HAP-1 (cell line): ENCODE data around the gene CLPSL1.

Experiments
- DNase-seq, 2 experiments: peaks; one replicate each; pipeline ENCODE4 v3.0.0-alpha.2; 2016 to 2020; ENCODE audit warnings: low spot score in 2 of 2
- H3K27me3 ChIP-seq: fragments of 250-450 bp; sonication (Bioruptor Pico); 2 replicates; pipeline ENCODE4 v1.5.1; 2020; ENCODE audit warnings: low read depth, mild to moderate bottlenecking, moderate library complexity
- H3K36me3 ChIP-seq: fragments of 250-450 bp; sonication (Bioruptor Pico); replicated peaks from 2 replicates; pipeline ENCODE4 v1.5.1; 2020; ENCODE audit warnings: mild to moderate bottlenecking
- H3K4me1 ChIP-seq: fragments of 250-450 bp; sonication (Bioruptor Pico); 2 replicates; pipeline ENCODE4 v1.5.1; 2020; ENCODE audit warnings: mild to moderate bottlenecking
- H3K4me3 ChIP-seq: fragments of 250-450 bp; sonication (Bioruptor Pico); 2 replicates; pipeline ENCODE4 v1.5.1; 2020; ENCODE audit warnings: mild to moderate bottlenecking, moderate library complexity
- H3K9me3 ChIP-seq: fragments of 250-450 bp; sonication (Bioruptor Pico); 2 replicates; pipeline ENCODE4 v1.5.1; 2020; ENCODE audit warnings: mild to moderate bottlenecking, moderate library complexity
- in situ Hi-C: fragments of 300-500 bp; cut with MboI; formaldehyde crosslinking; loops from 3 replicates; pipeline ENCODE4 v1.14.3; 2020; ENCODE audit warnings: low sequenced_read_pairs, inconsistent platforms, mixed read lengths

CLPSL1 gene

GRCh38 chr6:35775031-35775430 is 5.8 kb upstream of the CLPSL1 start:
- no peak for DNase-seq
- no peaks in the 10 kb centered on the region for H3K27me3 ChIP-seq
- H3K4me1 ChIP-seq: peaks cover 7% of the 10 kb centered on the region
- H3K9me3 ChIP-seq: no peaks in the 10 kb centered on the region
- no peaks in the 10 kb centered on the region for H3K36me3 ChIP-seq
- H3K4me3 ChIP-seq: no peak overlapping the region
- in situ Hi-C loops: no loop called here

- peak; percentile 38 to 76 for DNase-seq
- in situ Hi-C loops: no loop called here
- peaks cover 7% of the 10 kb centered on the region for H3K4me1 ChIP-seq
- H3K4me3 ChIP-seq: peak within 1 kb of the TSS; percentile 36
- H3K27me3 ChIP-seq: no peaks in the 10 kb centered on the region
- no peaks in the 10 kb centered on the region for H3K36me3 ChIP-seq
- no peaks in the 10 kb centered on the region for H3K9me3 ChIP-seq
These were observed 4.2 kb upstream of the CLPSL1 start, which contains the start of gene CLPSL2 for GRCh38 chr6:35776364-35777215. TSS of gene CLPSL2 (plus strand) at chr6:35776598. CDS start at chr6:35776619, 21 bp downstream.

DNA sequence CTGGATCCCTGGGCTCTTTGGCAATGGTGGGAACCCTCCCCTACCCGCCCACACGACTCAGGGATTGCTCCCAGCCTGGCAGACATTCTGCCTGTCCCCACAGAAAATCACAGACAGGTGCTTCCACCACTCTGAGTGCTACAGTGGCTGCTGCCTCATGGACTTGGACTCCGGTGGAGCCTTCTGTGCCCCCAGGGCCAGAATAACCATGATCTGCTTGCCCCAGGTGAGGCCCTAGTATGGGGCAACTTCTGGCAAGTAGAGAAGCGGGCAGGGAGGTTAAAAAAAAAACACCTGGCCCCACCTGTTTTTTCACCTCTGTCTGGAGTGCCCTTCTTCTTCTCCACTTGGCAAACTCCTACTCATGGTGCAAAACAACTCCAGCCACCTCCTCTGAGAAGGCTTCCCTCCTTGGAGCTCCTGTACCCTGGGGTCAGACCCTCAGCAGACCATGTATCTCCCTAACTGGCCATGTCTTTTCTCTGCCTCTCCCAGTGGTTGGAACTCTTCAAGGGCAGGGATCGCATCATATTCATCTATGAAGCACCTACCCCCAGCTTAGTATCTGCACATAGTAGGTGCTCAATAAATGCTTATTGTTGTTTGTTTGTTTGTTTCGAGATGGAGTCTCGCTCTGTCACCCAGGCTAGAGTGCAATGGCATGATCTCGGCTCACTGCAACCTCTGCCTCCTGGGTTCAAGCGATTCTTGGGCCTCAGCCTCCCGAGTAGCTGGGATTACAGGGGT is 3.3 kb upstream of the CLPSL1 start:
- no peak for DNase-seq
- Histone ChIP-seq H3K4me3 (no peak overlapping the region), H3K9me3 (no peaks in the 10 kb centered on the region)

DNA sequence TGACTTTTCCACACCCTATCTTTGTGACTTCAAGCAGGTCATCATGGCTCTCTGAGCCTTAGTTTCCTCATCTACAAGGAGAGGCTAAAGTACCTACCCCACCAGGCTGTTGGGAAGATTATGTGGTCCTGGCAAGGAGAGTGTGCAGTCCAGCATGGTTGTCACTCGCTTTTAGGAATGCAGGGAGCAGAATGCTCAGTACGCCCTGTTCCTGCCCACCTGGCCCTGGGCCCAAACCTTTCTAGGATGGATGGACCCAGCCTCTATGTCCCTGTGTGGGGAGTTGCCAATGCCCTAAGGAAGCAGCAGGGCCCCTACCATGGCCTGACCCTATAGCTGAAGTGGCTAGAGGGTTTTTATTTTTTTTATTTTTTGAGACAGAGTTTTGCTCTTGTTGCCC is 2.4 kb upstream of the CLPSL1 start:
- Histone ChIP-seq H3K36me3 (no peaks in the 10 kb centered on the region), H3K9me3 (no peaks in the 10 kb centered on the region), H3K4me3 (no peak overlapping the region), H3K27me3 (no peaks in the 10 kb centered on the region), H3K4me1 (peaks cover 11% of the 10 kb centered on the region)
- DNase-seq: no peak
- in situ Hi-C loops: no loop called here

More for the DNA sequence above, 3.3 kb upstream of the CLPSL1 start:
- peaks cover 7% of the 10 kb centered on the region for H3K4me1 ChIP-seq
- H3K36me3 ChIP-seq: no peaks in the 10 kb centered on the region
- in situ Hi-C loops: no loop called here
- H3K27me3 ChIP-seq: no peaks in the 10 kb centered on the region

DNA sequence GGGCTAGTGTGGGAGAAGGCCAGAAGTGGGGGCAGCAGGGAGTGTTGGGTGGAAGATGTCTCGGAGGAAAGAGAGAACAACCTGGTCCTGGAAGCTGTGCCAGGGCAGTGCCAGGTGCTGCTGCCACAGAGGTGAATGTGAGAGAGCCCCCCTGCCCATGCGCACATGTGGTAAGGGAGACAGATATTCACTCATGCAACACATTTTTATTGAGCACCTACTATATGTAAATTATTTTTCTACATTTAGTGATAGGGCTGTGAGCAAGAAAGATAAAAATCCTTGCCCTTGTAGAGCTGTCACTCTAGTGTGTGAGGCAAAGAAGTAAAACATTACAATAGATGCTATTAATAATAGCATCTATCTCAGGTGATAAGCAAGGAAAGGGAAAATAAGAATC is 471 bp downstream of the CLPSL1 start:
- no peak for DNase-seq
- no peak overlapping the region for H3K4me3 ChIP-seq
- no peaks in the 10 kb centered on the region for H3K36me3 ChIP-seq
- H3K9me3 ChIP-seq: no peaks in the 10 kb centered on the region
- H3K4me1 ChIP-seq: peaks cover 18% of the 10 kb centered on the region
- in situ Hi-C loops: no loop called here
- no peaks in the 10 kb centered on the region for H3K27me3 ChIP-seq

DNA sequence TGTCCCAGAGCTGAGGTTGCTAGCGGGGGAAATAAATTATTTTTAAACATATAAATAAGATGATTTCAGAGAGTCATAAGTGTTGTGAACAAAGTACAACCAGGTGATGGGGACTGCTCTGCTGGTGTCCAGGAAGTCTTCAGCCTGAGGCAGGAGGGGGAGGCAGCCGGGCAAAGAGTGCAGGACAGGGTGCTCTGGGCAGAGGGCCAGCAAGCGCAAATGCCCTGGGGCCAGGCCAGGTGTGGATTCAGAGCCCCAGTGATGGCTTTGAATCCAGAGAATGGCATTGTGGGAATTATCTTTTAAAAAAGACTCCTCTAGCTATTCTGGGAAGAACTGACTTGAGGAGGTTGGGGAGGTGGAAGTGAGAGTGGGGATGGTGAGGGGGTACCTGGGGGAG is 1.6 kb downstream of the CLPSL1 start:
- Histone ChIP-seq H3K27me3 (no peaks in the 10 kb centered on the region; the same call in 1 of the 2 replicates), H3K4me1 (peaks cover 14% of the 10 kb centered on the region), H3K4me3 (no peak overlapping the region), H3K36me3 (no peaks in the 10 kb centered on the region), H3K9me3 (no peaks in the 10 kb centered on the region)
- in situ Hi-C loops: no loop called here
- peak in 1 of 2 experiments; percentile 72 for DNase-seq

GRCh38 chr6:35784200-35784599 is 3.4 kb downstream of the CLPSL1 start:
- in situ Hi-C loops: no loop called here
- no peaks in the 10 kb centered on the region for H3K9me3 ChIP-seq
- no peak overlapping the region for H3K4me3 ChIP-seq
- H3K4me1 ChIP-seq: peaks cover 14% of the 10 kb centered on the region
- DNase-seq: peak in 1 of 2 experiments; percentile 67
- no peaks in the 10 kb centered on the region for H3K36me3 ChIP-seq
- peaks cover 13% of the 10 kb centered on the region for H3K27me3 ChIP-seq

DNA sequence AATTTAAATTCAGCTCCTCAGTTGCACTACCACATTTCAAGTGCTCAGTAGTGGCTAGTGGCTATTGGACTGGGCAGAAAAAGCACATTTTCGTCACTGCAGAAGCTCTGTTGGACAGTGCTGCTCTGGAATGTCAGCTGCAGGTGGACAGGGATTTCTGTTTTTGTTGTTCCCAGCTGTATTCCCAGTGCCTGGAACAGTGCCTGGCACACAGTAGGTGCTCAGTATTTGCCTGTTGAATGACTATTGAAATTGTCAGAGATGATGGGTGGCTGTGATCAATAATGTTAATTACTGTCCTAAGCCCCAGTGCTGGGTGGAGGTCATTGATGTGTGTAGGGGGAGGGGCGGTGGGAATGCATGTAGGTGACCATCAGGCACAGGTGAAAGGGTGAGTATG is 5.5 kb downstream of the CLPSL1 start:
- H3K4me1 ChIP-seq: peaks cover 19% of the 10 kb centered on the region
- DNase-seq: no peak
- H3K27me3 ChIP-seq: peaks cover 14% of the 10 kb centered on the region
- in situ Hi-C loops: no loop called here
- H3K9me3 ChIP-seq: no peaks in the 10 kb centered on the region
- H3K36me3 ChIP-seq: no peaks in the 10 kb centered on the region
- H3K4me3 ChIP-seq: no peak overlapping the region

GRCh38 chr6:35786810-35787209 is 6.0 kb downstream of the CLPSL1 start:
- no peak for DNase-seq
- peaks cover 19% of the 10 kb centered on the region for H3K4me1 ChIP-seq
- H3K4me3 ChIP-seq: no peak overlapping the region
- H3K9me3 ChIP-seq: no peaks in the 10 kb centered on the region
- no peaks in the 10 kb centered on the region for H3K36me3 ChIP-seq
- in situ Hi-C loops: no loop called here
- peaks cover 14% of the 10 kb centered on the region for H3K27me3 ChIP-seq

DNA sequence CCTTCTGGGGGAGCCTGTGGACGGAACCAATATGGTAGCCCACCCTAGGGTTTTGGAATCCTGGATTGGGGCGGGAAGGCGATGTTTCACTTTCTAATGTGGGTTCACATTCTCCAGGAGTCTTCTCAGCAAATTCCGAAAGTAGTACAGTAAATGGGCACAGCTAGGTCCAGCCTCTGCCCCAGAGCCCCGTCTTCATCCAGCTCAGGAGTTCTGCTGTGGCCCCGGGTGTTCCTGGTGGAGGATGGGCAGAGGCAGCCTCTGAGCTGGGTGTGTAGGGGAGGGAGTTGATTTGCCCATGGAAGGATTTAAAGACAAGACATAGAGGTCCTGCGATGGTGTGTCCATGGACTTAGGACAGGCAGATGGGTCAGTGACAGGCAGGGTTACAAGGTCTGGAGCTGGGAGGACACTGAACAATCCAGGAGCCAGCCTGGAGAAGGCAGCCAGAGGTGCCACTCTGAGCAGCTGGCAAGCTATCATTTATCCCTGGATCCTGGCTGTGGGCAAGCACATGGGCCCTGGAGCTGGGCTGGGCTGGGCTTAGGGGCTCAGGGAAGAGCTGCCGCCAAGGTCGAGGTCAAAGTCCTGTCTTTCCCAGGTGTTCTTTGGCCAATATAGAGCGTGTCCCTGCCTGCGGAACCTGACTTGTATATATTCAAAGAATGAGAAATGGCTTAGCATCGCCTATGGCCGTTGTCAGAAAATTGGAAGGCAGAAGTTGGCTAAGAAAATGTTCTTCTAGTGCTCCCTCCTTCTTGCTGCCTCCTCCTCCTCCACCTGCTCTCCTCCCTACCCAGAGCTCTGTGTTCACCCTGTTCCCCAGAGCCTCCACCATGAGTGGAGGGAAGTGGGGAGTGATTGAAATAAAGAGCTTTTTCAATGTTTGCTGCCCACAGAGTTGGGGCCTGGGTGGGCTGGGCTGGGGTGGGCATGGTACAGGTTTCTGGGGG is 6.7 kb downstream of the CLPSL1 start:
- peaks cover 19% of the 10 kb centered on the region for H3K4me1 ChIP-seq
- in situ Hi-C loops: no loop called here
- no peaks in the 10 kb centered on the region for H3K36me3 ChIP-seq
- no peak for DNase-seq
- no peaks in the 10 kb centered on the region for H3K9me3 ChIP-seq
- peaks cover 14% of the 10 kb centered on the region for H3K27me3 ChIP-seq
- H3K4me3 ChIP-seq: no peak overlapping the region

GRCh38 chr6:35788423-35788982 is 7.7 kb downstream of the CLPSL1 start:
- no peak for DNase-seq
- in situ Hi-C loops: no loop called here
- Histone ChIP-seq H3K36me3 (no peaks in the 10 kb centered on the region), H3K4me1 (peaks cover 16% of the 10 kb centered on the region), H3K9me3 (no peaks in the 10 kb centered on the region), H3K4me3 (no peak overlapping the region), H3K27me3 (peaks cover 14% of the 10 kb centered on the region)

- peaks cover 14% of the 10 kb centered on the region for H3K27me3 ChIP-seq
- H3K4me3 ChIP-seq: no peak overlapping the region
- H3K9me3 ChIP-seq: no peaks in the 10 kb centered on the region
- DNase-seq: peak; percentile 44 to 46
- H3K4me1 ChIP-seq: peaks cover 6% of the 10 kb centered on the region
- no peaks in the 10 kb centered on the region for H3K36me3 ChIP-seq
- in situ Hi-C loops: no loop called here
These were observed 9.9 kb downstream of the CLPSL1 start for GRCh38 chr6:35790683-35791082.
